B cell (primary cell): ENCODE data around the gene CCDC171.

ENCODE experiments used
- CTCF ChIP-seq: fragments of 200-600 bp; IDR thresholded peaks from one replicate; pipeline ENCODE4 v1.8.0; 2022; ENCODE audit warnings: antibody characterized with exemption, mild to moderate bottlenecking
- EZH2 ChIP-seq: IDR thresholded peaks from 2 replicates; pipeline ENCODE4 v1.6.1; 2012; ENCODE audit warnings: borderline replicate concordance, low read depth, mild to moderate bottlenecking, moderate library complexity, low read length; ENCODE audit not compliant: insufficient read depth, poor library complexity, severe bottlenecking

- no peak for TF ChIP-seq CTCF
- no peak for TF ChIP-seq EZH2
Measured at GRCh38 chr9:15843931-15844330, 291.1 kb downstream of the CCDC171 start.
